A549 (cell line): ENCODE measurements around the gene CD55.

ENCODE experiments used
- CEBPB ChIP-seq, 2 experiments: fragments of >200 bp in 1 of 2; sonication (Bioruptor Twin) in 1 of 2; formaldehyde crosslinking in 1 of 2; IDR thresholded peaks; 2 replicates each; pipeline ENCODE4 v1.6.1; 2012 to 2016
- EP300 ChIP-seq, 2 experiments: fragments of >200 bp; sonication (Bioruptor Twin); formaldehyde crosslinking; IDR thresholded peaks; 2 replicates in 1 of 2; 3 replicates in 1 of 2; pipeline ENCODE4 v1.6.1; 2016 to 2017
- HOXA7 ChIP-seq: fragments of 250-450 bp; sonication (Bioruptor Pico); IDR thresholded peaks from 2 replicates; pipeline ENCODE4 v1.5.0; 2020; ENCODE audit warnings: mild to moderate bottlenecking, moderate library complexity
- JUNB ChIP-seq: fragments of >200 bp; sonication (Bioruptor Twin); formaldehyde crosslinking; IDR thresholded peaks from 2 replicates; pipeline ENCODE4 v1.6.1; 2016
- MAFK ChIP-seq: fragments of 450-650 bp; IDR thresholded peaks from 2 replicates; pipeline ENCODE4 v1.6.1; 2014; ENCODE audit not compliant: partially characterized antibody
- PHF8 ChIP-seq: fragments of 200-600 bp; sonication (generic); IDR thresholded peaks from 2 replicates; pipeline ENCODE4 v1.6.1; 2016; ENCODE audit warnings: low read depth, mild to moderate bottlenecking, antibody characterized with exemption, moderate library complexity, borderline replicate concordance
- POLR2A ChIP-seq: IDR thresholded peaks from 2 replicates; pipeline ENCODE4 v1.6.1; 2012; ENCODE audit warnings: mild to moderate bottlenecking, low read length
- TF ChIP-seq, protein P1 (sequence below): fragments of >200 bp; sonication (Bioruptor Twin); formaldehyde crosslinking; IDR thresholded peaks from 3 replicates; pipeline ENCODE4 v1.5.1; 2016
- TF ChIP-seq, protein P2 (sequence below): IDR thresholded peaks from 2 replicates; pipeline ENCODE4 v1.6.1; 2012
- TF ChIP-seq, protein P3 (sequence below): fragments of 450-650 bp; IDR thresholded peaks from 2 replicates; pipeline ENCODE4 v1.6.1; 2014; ENCODE audit warnings: antibody characterized with exemption

DNA sequence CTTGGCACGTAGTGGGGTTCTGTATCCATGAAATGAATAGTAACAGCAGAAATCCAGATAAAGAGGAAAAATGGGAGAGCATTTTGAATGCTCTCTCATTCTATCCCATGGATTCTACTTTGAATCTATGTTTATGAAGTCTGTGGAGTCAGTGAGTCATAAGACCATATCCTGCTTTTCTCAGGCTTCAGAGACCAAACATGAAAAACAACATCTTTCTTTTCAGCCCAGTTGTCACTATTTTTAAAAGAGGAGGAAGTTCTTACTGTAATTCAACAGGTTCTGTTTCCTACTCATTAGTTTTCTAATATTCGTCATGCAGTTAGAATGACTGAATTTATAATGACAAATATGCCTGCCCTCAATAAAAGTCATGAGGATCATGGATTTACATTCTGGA is 39.4 kb upstream of the CD55 start:
- TF ChIP-seq, protein P1, sequence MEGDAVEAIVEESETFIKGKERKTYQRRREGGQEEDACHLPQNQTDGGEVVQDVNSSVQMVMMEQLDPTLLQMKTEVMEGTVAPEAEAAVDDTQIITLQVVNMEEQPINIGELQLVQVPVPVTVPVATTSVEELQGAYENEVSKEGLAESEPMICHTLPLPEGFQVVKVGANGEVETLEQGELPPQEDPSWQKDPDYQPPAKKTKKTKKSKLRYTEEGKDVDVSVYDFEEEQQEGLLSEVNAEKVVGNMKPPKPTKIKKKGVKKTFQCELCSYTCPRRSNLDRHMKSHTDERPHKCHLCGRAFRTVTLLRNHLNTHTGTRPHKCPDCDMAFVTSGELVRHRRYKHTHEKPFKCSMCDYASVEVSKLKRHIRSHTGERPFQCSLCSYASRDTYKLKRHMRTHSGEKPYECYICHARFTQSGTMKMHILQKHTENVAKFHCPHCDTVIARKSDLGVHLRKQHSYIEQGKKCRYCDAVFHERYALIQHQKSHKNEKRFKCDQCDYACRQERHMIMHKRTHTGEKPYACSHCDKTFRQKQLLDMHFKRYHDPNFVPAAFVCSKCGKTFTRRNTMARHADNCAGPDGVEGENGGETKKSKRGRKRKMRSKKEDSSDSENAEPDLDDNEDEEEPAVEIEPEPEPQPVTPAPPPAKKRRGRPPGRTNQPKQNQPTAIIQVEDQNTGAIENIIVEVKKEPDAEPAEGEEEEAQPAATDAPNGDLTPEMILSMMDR: no peak
- TF ChIP-seq POLR2A (no peak), HOXA7 (CRISPR knock-in tag) (no peak), PHF8 (no peak), CEBPB (IDR thresholded peaks at IDR 0.05) (no peak), MAFK (no peak), JUNB (no peak), EP300 (IDR thresholded peaks at IDR 0.05) (no peak)
- TF ChIP-seq, protein P2, sequence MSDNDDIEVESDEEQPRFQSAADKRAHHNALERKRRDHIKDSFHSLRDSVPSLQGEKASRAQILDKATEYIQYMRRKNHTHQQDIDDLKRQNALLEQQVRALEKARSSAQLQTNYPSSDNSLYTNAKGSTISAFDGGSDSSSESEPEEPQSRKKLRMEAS: no peak
- TF ChIP-seq, protein P3, sequence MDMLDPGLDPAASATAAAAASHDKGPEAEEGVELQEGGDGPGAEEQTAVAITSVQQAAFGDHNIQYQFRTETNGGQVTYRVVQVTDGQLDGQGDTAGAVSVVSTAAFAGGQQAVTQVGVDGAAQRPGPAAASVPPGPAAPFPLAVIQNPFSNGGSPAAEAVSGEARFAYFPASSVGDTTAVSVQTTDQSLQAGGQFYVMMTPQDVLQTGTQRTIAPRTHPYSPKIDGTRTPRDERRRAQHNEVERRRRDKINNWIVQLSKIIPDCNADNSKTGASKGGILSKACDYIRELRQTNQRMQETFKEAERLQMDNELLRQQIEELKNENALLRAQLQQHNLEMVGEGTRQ: no peak
